Left colon (tissue), 2 donors: ENCODE data around the gene THAP2. TPM values are rescaled to one million over a fixed set of nuclear protein-coding genes. Genes with fewer than 3 reads are reported as not detected.
"Not testable (repeated sequence)": the region's sequence is repeated elsewhere in the genome, so short reads cannot be mapped to it uniquely, and the experiment has no call there.

Experiments
- ATAC-seq: fragments of 200-7000 bp; cut with Tn5 transposase; one replicate; pipeline ENCODE4 v1.9.1; 2020; ENCODE audit warnings: mild to moderate bottlenecking, moderate library complexity
- DNase-seq, 2 donors: peaks; one replicate each; pipeline ENCODE4 v3.0.0-alpha.2; 2020
- intact Hi-C, 2 donors: fragments of 100-400 bp; cut with DNase I in 1 of 2; cut with micrococcal nuclease in 1 of 2; formaldehyde crosslinking; loops; one replicate each; pipeline versions ENCODE4 v1.11.2 to v1.14.0; 2022; cut with DNase I, micrococcal nuclease
- total RNA-seq, 2 donors: library from RNA; stranded (reverse); fragmentation: NEBNext Ultra II Directional; extraction: Animal tissue kit (Norgen Biotek cat#: 25700); gene quantifications; one replicate each; pipeline ENCODE4 v1.2.1, GENCODE V29; 2021
- donor health status: DM: no; HTN: no; CAD: no.
- donor health status: DM: yes; HTN: yes; CAD: no.

THAP2 gene
- total RNA-seq, 2 donors from 2014 or later: 2.1 to 3.5 TPM

GRCh38 chr12:71693126-71693525 lies 29.0 kb downstream of the THAP2 start:
- intact Hi-C loops: no loop called here
- DNase-seq (peak; percentile 62 to 73), ATAC-seq (peak; percentile 60)

GRCh38 chr12:71693651-71694050 lies 29.6 kb downstream of the THAP2 start:
- DNase-seq, intact Hi-C loops, ATAC-seq: not testable (repeated sequence)

- DNase-seq: no peak
- peak; percentile 78 for ATAC-seq
- intact Hi-C loops: no loop called here
Observed at GRCh38 chr12:71694099-71694820, 30.2 kb downstream of the THAP2 start.

- DNase-seq (no peak), ATAC-seq (peak; percentile 42)
Observed at GRCh38 chr12:71695782-71696181, 31.7 kb downstream of the THAP2 start.

GRCh38 chr12:71702181-71702580 lies 38.1 kb downstream of the THAP2 start:
- ATAC-seq, intact Hi-C loops, DNase-seq: not testable (repeated sequence)

More at GRCh38 chr12:71695782-71696181, 31.7 kb downstream of the THAP2 start:
- intact Hi-C loops: no loop called here

GRCh38 chr12:71702590-71702989 lies 38.5 kb downstream of the THAP2 start:
- DNase-seq (no peak), ATAC-seq (no peak)
- intact Hi-C loops: no loop called here

GRCh38 chr12:71703206-71703605 lies 39.1 kb downstream of the THAP2 start:
- DNase-seq: no peak
- ATAC-seq: no peak
- intact Hi-C loops: no loop called here

- DNase-seq (no peak), ATAC-seq (no peak)
- intact Hi-C loops: no loop called here
Observed at GRCh38 chr12:71704920-71705319, 40.8 kb downstream of the THAP2 start.

- intact Hi-C loops: no loop called here
- ATAC-seq: no peak
- no peak for DNase-seq
Observed at GRCh38 chr12:71708658-71709057, 44.6 kb downstream of the THAP2 start.

GRCh38 chr12:71710276-71711125 lies 46.4 kb downstream of the THAP2 start:
- DNase-seq: no peak
- intact Hi-C loops: no loop called here
- no peak for ATAC-seq

GRCh38 chr12:71718611-71719010 lies 54.5 kb downstream of the THAP2 start:
- DNase-seq (no peak), ATAC-seq (no peak)
- intact Hi-C loops: no loop called here

- no peak for ATAC-seq
- no peak for DNase-seq
- intact Hi-C loops: no loop called here
Observed at GRCh38 chr12:71719647-71720370, 55.7 kb downstream of the THAP2 start.

- ATAC-seq: no peak
- no peak for DNase-seq
- intact Hi-C loops: no loop called here
Observed at GRCh38 chr12:71721783-71722505, 57.8 kb downstream of the THAP2 start.

GRCh38 chr12:71725011-71725410 lies 60.9 kb downstream of the THAP2 start:
- intact Hi-C loops: no loop called here
- DNase-seq (no peak), ATAC-seq (no peak)

GRCh38 chr12:71726548-71726947 lies 62.4 kb downstream of the THAP2 start:
- intact Hi-C loops: no loop called here
- ATAC-seq: peak; percentile 75
- no peak for DNase-seq

- intact Hi-C loops: no loop called here
- no peak for DNase-seq
Observed at GRCh38 chr12:71727958-71728357, 63.9 kb downstream of the THAP2 start.

More at GRCh38 chr12:71727958-71728357, 63.9 kb downstream of the THAP2 start:
- ATAC-seq: no peak
